ENCODE results near the gene PPP2R5B. TPM values are rescaled to one million over a fixed set of nuclear protein-coding genes. Genes with fewer than 3 reads are reported as not detected.

The PPP2R5B gene
- 21.5 and 39.7 TPM in 2 replicates for total RNA-seq (2014; rRNA removed; shearing (Covaris generic))

DNA sequence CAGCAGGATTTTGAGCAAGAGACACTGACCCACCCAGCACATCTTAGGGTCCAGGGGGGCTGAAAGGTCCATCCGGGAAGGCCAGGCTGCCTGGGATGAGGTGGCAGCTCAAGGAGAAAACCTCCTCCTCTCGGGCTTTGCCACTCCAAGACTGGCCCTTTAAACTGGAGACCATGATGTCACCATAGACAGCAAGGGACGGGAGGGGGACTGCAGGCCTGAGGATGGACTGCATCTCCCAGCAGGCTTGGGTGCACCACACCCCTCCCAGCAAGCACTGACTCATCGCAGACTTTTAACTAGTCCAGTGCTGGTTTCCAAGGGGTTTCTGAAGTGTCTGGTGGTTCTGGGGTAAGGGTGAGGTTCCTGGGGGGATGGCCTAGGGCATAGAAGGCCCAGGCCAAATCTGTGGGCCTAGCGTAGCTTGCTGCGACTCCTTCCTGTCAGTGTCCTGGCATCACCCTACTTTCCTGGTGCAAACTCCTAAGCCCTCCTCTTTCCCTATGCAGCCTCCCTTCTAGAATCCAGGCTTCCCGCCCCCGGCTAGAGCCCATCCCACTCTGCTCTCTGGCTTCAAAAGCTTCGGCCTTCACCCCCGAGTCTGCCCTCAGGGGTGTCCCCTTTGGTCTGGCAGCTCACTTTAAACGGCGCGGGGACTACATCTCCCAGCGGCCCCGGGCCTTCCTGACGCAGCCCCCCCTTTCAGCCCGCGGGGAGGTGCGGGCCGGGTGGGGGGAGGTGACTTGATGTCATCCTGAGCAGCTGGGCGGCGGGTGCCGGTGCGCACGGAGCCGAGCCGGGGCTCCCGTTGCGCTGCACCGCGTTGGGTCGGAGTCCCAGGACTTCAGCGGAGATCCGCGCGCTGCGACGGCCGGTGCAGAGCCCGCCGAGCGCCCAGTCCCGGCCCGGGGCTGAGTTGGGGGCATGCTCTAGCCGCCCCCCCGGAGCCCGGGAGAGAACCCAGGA, at the start of gene PPP2R5B:
Gene PPP2R5B, plus strand, starts transcription at position 746 of the 966 bp plus-strand sequence. CDS start 1,046 bp downstream, outside the sequence.
- peak; percentile 94 for DNase-seq (ENCODE audit: low read depth)

DNA sequence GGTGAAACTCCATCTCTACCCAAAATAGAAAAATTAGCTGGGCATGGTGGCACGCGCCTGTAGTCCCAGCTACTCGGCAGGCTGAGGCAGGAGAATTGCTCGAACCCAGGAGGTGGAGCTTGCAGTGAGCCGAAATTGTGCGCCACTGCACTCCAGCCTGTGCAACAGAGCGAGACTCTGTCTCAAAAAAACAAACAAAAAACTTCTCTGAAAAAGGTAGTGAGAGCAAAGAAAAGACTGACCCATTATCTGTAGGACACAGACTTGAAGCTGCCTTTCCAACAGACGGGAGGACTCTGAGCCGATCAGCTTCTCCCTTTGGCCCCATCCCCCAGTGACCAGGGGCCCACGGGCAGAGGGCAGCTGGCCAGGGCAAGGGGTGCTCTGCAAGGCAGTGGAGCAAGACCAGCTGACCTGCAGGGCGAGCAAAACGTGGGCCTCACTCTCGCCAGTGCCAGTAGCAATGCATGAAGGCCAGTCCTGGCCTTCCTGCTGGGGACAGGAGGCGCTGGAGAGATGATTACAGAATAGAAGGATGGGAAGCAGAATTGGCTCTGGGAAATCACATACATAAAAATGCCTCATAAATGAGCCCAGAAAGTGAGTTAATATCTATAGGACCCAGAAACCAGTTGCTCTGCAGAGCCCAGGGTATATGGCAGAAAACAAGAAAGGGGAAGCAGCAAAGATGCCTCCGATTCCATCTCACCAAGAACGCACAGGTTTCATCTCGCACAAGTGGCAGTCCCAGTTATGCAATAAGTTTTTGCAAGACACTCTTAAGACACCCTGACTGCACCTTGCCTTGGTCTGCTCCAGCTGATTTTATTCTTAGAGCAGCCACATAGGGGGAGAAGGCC, 48.9 kb upstream of the PPP2R5B start:
- no peak for DNase-seq (ENCODE audit: low read depth)

DNA sequence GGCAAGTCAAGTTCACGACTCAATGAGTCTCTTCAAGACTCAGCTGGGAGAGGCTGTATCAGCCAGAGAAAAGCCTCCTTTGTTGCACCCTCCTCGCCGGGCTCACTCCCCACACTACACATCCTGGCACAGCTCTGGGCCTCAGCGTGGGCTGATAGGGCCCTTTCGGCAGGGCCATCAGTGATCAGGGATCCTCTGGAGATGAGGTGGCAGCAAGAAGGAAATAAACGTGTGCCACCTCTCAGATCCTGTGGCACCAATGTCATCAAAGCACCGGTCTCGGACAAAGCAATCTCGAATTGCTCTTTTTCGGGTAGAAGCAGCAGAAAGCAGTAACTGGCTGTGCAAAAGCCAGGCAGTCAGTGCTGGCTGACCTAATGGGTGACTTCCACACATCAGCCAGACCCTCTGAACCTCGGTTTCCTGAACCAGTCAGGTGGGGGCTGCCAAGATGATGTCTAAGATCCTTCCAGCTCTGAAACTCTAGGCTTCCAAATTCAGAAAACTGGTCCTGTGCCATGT, 48.2 kb upstream of the PPP2R5B start:
- no peak for DNase-seq (ENCODE audit: low read depth)

DNA sequence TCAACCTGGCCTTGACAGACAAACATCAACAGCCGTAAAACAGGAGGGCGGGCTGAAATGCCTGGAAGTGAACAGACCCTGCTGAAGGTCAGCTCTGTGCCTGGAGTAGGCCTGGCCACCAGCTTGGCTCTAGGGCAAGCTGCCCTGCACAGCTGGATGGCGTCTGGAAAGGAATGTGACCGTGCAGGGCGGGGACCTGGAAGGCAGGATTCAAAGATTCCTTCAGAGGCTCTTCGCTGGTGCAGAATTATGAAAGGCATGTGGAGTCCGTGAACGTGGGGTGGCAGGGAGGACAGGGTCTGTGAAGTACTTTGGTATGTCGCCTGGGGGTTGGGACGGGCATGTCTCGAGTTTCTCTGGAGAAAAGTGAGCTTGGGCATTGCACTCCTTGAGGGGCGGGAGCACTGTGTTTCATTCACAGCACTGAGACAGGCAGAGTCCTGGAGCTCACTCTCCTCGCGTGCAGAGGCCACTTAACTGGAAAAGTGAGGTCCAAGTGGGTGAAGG, 47.6 kb upstream of the PPP2R5B start:
- DNase-seq (ENCODE audit: low read depth) = peak; percentile 82

DNA sequence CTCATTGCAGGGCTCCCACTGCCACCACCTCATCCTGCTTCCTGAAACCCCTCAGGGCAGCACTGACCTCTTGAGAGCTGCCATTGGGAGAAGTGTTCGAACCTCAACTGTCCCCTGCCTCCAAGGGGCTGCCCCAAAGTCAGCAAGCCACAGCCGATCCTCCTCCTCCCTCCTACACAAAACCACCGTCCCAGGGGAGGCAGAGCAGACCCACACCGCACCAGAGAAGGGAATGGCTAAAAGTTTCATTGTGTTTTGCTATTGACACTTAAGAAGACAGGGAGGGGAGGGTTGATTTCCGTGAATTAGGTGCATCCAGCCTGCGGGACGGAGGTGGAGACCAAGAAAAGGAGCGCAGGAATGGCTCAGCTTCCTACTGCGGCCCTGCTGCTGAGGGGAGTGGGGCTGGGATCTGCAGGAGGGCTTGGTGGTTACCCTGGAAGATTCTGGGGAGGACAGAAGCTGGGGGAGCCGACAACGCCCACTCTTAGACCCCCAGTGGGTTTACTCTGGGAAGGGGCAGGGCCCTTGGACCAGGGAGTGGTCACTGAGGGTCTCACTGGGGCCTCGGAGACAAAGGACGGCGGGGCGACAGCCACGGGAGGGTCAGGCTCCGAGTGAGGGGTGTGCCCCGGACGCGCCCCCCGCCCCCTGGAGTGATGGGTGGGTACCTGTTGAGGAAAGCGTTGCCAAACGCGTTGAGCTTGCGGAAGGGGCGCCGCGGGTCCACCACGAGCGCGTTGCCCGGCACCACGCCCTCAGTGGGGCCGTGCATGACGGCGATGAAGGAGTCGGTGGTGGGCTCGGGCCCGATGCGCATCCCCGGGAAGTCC, 46.9 kb upstream of the PPP2R5B start:
- DNase-seq (ENCODE audit: low read depth) = no peak

DNA sequence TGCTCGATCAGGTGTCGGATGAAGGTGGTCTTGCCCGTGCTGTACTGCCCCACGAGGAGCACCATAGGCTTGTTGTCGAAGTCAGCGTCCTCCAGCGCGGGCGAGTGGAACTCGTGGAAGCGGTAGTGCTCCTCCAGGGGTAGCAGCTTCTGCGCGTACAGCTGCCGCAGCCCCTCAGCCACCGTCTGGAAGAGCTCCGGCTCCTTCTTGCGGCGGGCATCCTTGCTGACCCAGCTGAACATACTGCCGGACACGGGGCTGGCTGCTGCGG, 46.3 kb upstream of the PPP2R5B start:
- no peak for DNase-seq (ENCODE audit: low read depth)

DNA sequence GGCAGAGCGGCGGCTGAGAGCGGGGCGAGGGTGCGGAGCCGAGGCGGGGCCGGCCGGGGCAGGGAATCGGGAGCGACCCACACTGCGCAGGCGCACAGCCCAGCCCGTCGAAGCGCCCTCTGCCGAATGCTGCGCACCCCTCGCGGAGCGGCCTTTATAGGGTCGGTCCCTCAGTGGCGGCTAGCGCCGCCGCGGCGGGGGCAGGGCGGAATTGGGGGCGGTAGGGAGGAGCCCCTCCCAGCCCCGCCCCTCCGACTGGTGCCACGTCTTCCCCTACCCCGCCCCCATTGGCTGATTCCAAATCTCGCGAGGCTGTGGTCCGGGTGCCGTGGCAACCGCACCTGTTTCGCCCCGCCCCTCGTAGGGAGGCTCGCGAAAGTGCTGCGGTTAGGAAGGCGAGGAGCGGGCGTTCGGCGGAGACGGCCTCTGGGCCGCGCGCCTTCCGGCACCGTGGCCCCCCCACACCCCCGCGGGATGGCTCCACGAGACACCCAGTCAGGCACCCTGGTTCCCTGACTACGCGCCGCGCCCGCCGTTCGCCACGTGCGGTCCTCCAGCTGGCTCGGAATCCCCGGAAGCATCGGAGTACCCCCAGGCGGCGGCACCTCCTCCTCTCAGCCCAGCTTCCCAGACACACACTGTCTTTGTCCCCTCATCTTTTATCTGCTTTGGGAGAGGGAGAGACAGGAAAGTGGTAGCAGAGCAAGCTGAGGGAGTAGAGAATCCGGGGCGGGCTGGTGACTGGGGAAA, 45.8 kb upstream of the PPP2R5B start, which contains the start of gene EHD1:
Gene EHD1, minus strand, starts transcription at position 128 of the 750 bp plus-strand sequence. CDS start 157 bp downstream, outside the sequence.
- peak; percentile 96 for DNase-seq (ENCODE audit: low read depth)

DNA sequence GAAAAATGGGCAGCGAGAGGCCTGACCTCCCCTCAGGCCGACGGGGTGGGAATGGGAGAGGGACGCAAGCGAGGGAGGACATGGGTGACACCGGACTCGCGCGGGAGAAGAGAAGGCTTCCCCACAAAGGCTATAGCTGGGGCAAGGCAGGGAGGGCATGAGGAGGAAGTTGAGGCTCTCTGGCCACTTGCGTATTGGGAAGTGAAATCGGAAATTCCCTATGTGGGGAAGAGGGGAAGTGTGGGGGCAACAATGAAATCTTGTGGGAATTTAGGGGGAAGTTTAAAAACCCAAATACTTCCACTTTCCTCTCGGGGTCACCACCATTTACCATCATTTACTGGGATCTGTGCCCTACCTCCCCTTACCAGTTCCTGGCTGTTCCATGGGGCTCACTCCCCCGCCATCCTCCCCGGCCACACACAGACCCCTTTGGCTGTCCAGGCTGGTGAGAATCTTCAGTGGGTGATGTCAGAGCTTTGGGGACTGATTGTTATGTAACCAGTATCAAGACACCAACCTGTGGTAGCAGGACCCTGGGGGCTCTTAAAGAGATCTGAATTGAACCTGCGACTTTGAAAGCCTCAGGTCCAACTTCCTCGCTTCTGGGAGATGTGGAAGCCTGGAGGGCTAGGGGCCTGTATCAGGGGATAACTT, 45.1 kb upstream of the PPP2R5B start:
- DNase-seq (ENCODE audit: low read depth) = no peak

DNA sequence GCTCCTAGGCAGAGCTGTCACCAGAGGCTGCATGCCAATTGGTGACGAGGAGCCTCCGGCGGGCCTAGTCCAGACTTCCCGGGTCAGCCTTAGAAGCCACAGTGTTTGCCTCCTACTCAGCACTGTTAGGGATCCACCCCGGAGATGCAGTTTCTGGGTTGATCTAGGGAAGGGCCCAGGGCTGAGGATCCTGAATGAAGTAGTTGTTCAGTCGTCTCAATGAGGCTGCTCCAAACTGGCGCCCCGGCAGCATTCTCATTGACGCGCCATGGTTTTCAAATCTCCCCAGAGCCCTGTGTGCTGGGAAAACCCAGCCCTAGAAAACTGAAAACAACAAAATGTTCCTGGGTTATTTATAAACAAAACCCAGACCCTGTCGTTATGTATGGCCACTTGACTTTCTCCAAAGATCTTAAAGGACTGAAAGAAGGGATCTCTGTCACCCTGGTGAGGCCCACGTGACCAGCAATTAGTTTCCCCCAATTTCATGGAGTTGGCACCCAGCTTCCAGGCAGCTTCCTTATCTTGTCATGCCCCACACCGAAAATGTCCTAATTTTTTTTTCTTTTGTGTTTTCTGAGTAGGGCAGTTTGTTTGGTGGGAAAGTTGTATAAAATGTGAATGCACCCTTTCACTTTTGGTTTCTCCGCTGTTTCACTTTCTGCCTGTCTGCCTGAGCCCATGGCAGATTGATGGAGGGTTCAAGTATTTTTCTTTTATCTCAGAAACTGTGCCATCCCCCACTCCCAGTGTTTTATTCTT, 44.1 kb upstream of the PPP2R5B start:
- no peak for DNase-seq (ENCODE audit: low read depth)

DNA sequence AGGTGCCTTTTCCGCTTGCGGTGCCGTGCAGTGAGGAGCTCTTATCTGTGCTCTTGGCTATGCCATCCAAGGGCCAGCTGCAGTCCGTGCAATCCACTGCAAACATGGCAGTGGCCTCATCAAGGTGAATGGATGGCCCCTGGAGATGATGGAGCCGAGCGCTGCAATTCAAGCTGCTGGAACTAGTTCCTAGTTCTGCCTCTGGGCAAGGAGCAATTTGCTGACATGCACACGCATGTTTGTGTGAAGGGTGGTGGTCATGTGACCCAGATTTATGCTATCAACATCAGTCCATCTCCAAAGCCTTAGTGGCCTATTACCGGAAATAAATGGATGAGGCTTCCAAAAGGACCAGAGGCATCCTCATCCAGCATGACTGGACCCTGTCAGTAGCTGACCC, 43.0 kb upstream of the PPP2R5B start:
- no peak for DNase-seq (ENCODE audit: low read depth)

DNA sequence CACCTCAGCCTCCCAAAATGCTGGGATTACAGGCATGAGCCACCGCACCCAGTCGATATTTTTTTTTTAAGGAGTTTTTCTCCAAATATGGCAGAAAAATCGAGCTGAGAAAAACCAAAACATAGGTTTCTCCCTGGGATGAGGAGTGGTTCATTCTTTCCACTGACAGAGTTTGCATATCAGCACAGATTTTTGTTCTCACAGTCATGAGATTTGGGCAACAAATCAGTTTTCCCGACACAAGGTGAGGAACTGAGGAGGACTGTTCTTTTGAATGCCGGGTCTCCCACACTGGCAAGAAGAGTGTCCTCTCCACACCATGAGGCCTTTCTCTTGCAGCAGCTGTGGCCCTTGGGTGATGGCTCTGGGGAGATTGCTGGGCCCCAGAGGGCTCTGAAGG, 42.2 kb upstream of the PPP2R5B start:
- DNase-seq (ENCODE audit: low read depth) = no peak

DNA sequence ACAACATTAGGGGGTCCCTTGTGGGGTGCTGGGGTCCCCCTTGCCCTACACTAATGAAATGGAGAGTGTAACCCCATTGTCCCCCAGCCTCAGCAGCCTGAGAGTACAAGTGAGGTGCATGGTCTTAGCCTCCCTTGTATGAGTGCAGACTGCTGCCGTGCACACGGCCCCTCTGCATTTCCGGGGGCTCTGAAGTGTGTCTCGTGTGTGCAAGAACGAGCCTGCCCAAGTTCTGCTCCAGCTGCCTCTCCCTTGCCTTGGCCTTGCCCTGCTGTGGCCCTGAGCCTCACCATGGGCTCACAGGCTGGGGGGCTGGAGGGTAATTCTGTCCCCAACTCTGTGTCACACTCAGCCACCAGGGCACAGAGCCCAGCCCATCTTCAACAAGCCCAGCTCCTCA, 40.9 kb upstream of the PPP2R5B start:
- no peak for DNase-seq (ENCODE audit: low read depth)

DNA sequence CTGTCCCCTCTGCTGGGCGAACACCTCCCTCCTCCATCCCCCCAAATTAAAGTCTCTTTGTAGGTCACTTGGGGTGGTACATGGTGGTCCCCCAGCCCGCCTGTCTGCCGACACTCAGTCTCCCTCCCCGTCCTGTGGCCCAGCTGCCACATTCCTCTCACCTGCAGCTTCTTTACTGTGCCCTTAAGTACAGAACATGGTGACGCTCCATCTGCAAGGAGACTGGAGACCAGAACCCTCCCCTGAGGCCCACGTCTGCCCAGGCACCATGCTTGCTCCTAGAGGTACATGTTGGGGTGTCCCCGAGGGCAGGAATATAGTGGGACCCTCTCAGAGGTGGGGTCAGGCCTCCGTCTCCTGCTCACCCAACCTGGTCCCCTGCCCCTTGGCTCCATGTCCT, 40.5 kb upstream of the PPP2R5B start:
- no peak for DNase-seq (ENCODE audit: low read depth)

DNA sequence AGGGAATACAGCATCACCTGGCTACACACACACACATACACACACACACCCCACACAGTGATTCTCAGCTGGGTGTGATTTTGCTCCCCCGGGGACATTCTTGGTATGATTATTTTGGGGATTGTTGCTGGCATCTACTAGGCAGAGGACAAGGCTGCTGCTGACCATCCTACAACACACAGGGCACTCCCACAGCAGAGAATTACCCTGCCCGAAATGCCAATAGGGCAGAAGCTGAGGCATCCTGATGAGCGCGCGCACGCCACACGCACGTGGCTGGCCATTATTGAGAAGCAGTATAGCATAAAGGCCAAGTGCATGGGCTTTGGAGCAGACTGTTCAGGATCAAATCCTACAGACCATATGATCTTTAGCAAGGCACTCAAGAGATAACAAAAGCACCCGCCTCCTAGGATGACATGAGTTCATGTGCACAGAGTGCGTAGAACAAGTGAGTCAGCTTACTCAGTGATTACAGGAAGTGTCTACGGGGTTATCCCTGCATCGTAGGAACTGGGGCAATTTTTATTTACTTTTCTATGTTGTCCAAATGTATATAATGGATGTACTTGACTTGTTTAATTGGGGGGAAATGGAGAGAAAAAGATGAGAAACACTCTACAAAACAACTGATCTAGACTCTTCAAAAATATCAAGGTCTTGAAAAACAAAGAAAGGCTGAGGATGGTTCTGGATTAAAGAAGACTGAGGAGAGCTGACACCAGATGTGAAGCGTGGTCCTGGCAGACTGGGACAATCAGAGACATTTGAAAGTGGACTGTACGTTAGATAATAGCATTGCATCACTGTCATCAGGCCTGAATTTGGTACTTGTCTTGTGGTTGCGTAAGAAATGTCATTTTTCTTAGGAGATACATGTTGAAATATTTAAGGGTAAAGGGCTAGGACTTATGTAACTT, 38.9 kb upstream of the PPP2R5B start:
- peak; percentile 44 for DNase-seq (ENCODE audit: low read depth)

DNA sequence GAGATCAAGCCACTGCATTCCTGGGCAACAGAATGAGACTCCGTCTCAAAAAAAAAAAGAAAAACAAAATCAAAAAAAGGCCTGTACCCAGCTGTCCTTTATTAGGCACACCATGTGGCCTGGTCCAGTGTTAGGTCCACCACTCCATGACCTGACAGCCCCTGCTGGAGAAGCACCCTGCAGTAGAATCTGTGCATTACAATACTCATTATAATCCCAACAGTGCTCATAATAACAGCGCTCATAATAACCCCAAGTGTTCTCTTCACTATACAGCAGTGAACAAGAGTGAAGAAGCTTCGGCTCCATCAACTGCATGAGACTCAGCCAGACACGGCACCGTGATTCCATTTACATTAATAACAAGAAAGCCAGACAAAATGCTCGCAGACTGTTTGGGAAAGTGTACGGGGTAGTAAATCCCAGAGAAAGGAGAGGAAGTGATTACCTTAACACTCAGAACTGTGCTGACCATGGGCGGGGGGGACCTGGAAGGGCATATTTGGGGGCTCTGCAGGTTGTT, 37.2 kb upstream of the PPP2R5B start:
- no peak for DNase-seq (ENCODE audit: low read depth)

DNA sequence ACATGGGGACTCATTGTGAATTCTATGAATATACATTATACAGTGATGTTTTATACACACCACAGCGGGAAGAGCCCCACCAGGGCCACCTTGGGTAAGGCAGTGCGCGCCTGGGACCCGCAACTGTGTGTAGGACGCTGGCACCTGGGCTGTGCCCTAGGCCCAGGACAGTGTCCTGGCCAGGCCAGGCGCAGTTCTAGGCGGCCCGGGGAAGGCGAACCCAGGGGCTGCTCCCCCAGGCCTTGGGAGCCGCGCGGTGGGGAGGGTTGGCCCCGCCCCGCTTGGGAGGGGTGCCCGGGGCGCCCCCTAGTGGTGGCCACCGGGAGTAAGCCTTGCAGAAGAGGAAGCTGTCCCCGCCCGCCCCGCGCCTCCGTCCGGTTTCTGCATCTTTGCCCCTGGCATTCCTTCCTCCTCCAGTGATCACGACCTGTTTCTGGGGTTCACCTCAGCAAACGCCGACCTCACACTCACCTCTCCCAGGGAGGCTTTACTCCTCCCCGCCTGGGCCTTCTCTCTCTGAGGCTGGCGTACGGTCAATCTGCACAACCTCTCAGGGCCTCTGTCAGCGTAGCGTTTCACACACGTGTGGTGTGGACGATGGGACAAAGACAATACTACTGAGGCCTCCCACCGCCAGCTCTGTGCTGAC, 36.6 kb upstream of the PPP2R5B start:
- DNase-seq (ENCODE audit: low read depth) = peak; percentile 47

DNA sequence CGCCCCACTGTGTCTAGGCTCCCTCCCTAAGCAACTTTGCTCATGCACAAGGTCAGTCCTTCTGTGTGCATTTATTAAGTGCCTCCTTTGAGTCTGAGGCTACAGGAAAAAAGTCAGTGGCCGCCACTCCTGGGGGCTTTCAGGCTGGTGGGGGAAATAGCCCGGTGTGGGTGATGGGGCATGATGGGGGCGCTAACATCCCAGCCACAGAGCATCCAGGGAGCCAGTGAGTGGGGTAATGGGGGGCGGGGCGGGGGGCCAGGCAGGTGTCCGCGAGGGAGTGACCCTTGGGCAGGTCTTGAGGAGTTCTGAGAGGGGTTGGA, 36.1 kb upstream of the PPP2R5B start:
- no peak for DNase-seq (ENCODE audit: low read depth)
